HUES48 (cell line): Measurements from ENCODE around the gene RILP.
A peak's percentile ranks its signal among the peaks of the same experiment; 100 is the strongest.

Source experiments
- H3K27ac ChIP-seq: one replicate; pipeline ENCODE4 v1.7.0; 2013; ENCODE audit warnings: low read depth, low read length, inconsistent platforms
- H3K27me3 ChIP-seq: 2 replicates; pipeline ENCODE4 v1.6.1; 2013; ENCODE audit warnings: mild to moderate bottlenecking, low read length; ENCODE audit not compliant: control insufficient read depth, insufficient read depth
- H3K36me3 ChIP-seq: 2 replicates; pipeline ENCODE4 v1.6.1; 2013; ENCODE audit warnings: low read length; ENCODE audit not compliant: control insufficient read depth, insufficient read depth
- H3K4me1 ChIP-seq: 2 replicates; pipeline ENCODE4 v1.6.1; 2013; ENCODE audit warnings: mild to moderate bottlenecking, low read length; ENCODE audit not compliant: control insufficient read depth, insufficient read depth
- H3K4me3 ChIP-seq: 2 replicates; pipeline ENCODE4 v1.5.1; 2013; ENCODE audit warnings: mild to moderate bottlenecking, low read depth, low read length
- H3K9ac ChIP-seq: 2 replicates; pipeline ENCODE4 v1.6.1; 2013; ENCODE audit warnings: mild to moderate bottlenecking, low read depth, low read length, moderate library complexity
- H3K9me3 ChIP-seq: 2 replicates; pipeline ENCODE4 v1.6.1; 2013; ENCODE audit warnings: low read length; ENCODE audit not compliant: control insufficient read depth, insufficient read depth

RILP gene

GRCh38 chr17:1612400-1612799, 37.3 kb downstream of the RILP start:
- no peaks in the 10 kb centered on the region for H3K4me1 ChIP-seq
- H3K9me3 ChIP-seq = no peaks in the 10 kb centered on the region
- no peak overlapping the region for H3K27ac ChIP-seq
- H3K36me3 ChIP-seq = peaks cover 8% of the 10 kb centered on the region; the same call in 1 of the 2 replicates
- no peaks in the 10 kb centered on the region for H3K27me3 ChIP-seq
- H3K9ac ChIP-seq = no peak overlapping the region
- H3K4me3 ChIP-seq = no peak overlapping the region

- Histone ChIP-seq H3K4me3 (no peak overlapping the region), H3K4me1 (no peaks in the 10 kb centered on the region), H3K27ac (no peak overlapping the region)
These were observed 38.0 kb downstream of the RILP start for GRCh38 chr17:1611715-1612114.

GRCh38 chr17:1608676-1609075, 41.0 kb downstream of the RILP start:
- Histone ChIP-seq H3K36me3 (no peaks in the 10 kb centered on the region), H3K4me3 (no peak overlapping the region), H3K9ac (no peak overlapping the region), H3K27ac (no peak overlapping the region), H3K27me3 (no peaks in the 10 kb centered on the region), H3K9me3 (no peaks in the 10 kb centered on the region), H3K4me1 (peaks cover 3% of the 10 kb centered on the region; the same call in 1 of the 2 replicates)

More at GRCh38 chr17:1611715-1612114, 38.0 kb downstream of the RILP start:
- Histone ChIP-seq H3K36me3 (peaks cover 8% of the 10 kb centered on the region; the same call in 1 of the 2 replicates), H3K9me3 (no peaks in the 10 kb centered on the region), H3K27me3 (no peaks in the 10 kb centered on the region), H3K9ac (no peak overlapping the region)

- H3K9ac ChIP-seq = no peak overlapping the region
- H3K27me3 ChIP-seq = no peaks in the 10 kb centered on the region
- H3K9me3 ChIP-seq = no peaks in the 10 kb centered on the region
- peaks cover 3% of the 10 kb centered on the region; the same call in 1 of the 2 replicates for H3K4me1 ChIP-seq
- no peak overlapping the region for H3K27ac ChIP-seq
- H3K4me3 ChIP-seq = no peak overlapping the region
- no peaks in the 10 kb centered on the region for H3K36me3 ChIP-seq
These were observed 41.7 kb downstream of the RILP start for GRCh38 chr17:1607971-1608320.

- no peaks in the 10 kb centered on the region for H3K9me3 ChIP-seq
- H3K27ac ChIP-seq = no peak overlapping the region
- H3K9ac ChIP-seq = no peak overlapping the region
- H3K4me3 ChIP-seq = no peak overlapping the region
- peaks cover 3% of the 10 kb centered on the region; the same call in 1 of the 2 replicates for H3K4me1 ChIP-seq
- H3K36me3 ChIP-seq = no peaks in the 10 kb centered on the region
- H3K27me3 ChIP-seq = no peaks in the 10 kb centered on the region
These were observed 43.2 kb downstream of the RILP start for GRCh38 chr17:1606352-1606985.

- no peak overlapping the region for H3K9ac ChIP-seq
- no peak overlapping the region for H3K4me3 ChIP-seq
- peaks cover 3% of the 10 kb centered on the region; the same call in 1 of the 2 replicates for H3K4me1 ChIP-seq
These were observed 43.9 kb downstream of the RILP start for GRCh38 chr17:1605681-1606351.

GRCh38 chr17:1604831-1605528, 44.7 kb downstream of the RILP start:
- Histone ChIP-seq H3K4me1 (peaks cover 3% of the 10 kb centered on the region; the same call in 1 of the 2 replicates), H3K9ac (no peak overlapping the region), H3K4me3 (no peak overlapping the region), H3K36me3 (no peaks in the 10 kb centered on the region), H3K27me3 (no peaks in the 10 kb centered on the region), H3K9me3 (no peaks in the 10 kb centered on the region), H3K27ac (peak overlapping the region; percentile 17)

More at GRCh38 chr17:1605681-1606351, 43.9 kb downstream of the RILP start:
- H3K27ac ChIP-seq = no peak overlapping the region
- no peaks in the 10 kb centered on the region for H3K27me3 ChIP-seq
- no peaks in the 10 kb centered on the region for H3K9me3 ChIP-seq
- no peaks in the 10 kb centered on the region for H3K36me3 ChIP-seq

GRCh38 chr17:1601571-1601970, 48.1 kb downstream of the RILP start:
- H3K4me3 ChIP-seq = no peak overlapping the region
- H3K27ac ChIP-seq = no peak overlapping the region
- H3K27me3 ChIP-seq = no peaks in the 10 kb centered on the region
- H3K9ac ChIP-seq = no peak overlapping the region
- H3K36me3 ChIP-seq = no peaks in the 10 kb centered on the region
- peaks cover 3% of the 10 kb centered on the region; the same call in 1 of the 2 replicates for H3K4me1 ChIP-seq
- H3K9me3 ChIP-seq = no peaks in the 10 kb centered on the region

GRCh38 chr17:1598399-1599095, 51.1 kb downstream of the RILP start:
- Histone ChIP-seq H3K4me1 (no peaks in the 10 kb centered on the region), H3K9me3 (no peaks in the 10 kb centered on the region), H3K27me3 (no peaks in the 10 kb centered on the region), H3K9ac (no peak overlapping the region), H3K36me3 (no peaks in the 10 kb centered on the region), H3K27ac (no peak overlapping the region), H3K4me3 (no peak overlapping the region)

GRCh38 chr17:1597861-1598342, 51.8 kb downstream of the RILP start:
- no peak overlapping the region for H3K27ac ChIP-seq
- no peak overlapping the region for H3K4me3 ChIP-seq
- H3K9me3 ChIP-seq = no peaks in the 10 kb centered on the region
- H3K9ac ChIP-seq = no peak overlapping the region
- H3K36me3 ChIP-seq = no peaks in the 10 kb centered on the region
- H3K4me1 ChIP-seq = no peaks in the 10 kb centered on the region
- H3K27me3 ChIP-seq = no peaks in the 10 kb centered on the region
